ENCODE measurements around the gene ARHGEF19.

DNA sequence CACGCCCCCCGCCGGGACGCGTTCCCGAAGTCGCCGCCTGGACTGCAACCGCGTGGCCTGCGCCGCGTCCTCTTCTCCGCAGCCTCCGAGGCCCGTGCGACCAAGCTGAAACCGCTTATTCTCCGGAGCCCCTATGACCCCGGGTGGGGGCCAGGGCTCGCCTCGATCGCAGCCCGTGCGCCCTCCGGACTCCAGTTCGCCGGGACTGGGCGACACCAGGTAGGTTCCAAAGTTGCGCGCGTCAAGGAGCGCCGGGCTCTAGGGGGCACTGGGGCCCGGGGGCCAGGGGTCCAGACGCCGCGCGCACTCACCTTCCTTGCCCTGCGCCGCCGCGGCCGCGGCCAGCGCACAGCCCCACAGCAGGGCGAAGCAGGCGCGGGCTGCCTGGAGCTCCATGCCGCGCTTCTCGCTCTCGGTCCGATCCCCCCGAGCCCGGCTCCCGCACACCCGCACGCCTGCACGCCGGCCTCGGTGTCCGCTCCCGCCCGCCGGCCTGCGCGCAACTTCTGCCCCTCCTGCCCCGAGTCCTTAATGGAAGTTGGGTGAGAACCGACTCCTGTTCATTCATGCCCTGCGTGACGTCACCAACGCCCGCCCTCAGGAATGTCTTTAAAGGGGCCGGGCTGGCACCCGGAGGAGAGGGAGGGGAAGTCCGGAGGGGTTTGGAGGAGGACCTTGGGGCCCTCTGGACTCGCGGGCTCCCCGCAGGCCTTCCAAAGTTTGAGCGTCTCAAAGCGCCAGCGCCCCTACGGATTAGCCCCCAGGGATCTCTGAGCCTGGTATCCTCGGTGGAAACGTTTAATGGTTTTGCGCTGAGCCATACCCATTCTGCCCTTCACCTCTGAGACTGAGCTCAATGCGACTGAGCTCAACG lies 56.7 kb downstream of the ARHGEF19 start, which contains the start of gene EPHA2:
- TF ChIP-seq CTCF (IDR thresholded peaks at IDR 0.05; ENCODE audit: low read depth, low read length, poor library complexity, severe bottlenecking) (no peak), EZH2phosphoT487 (IDR thresholded peaks at IDR 0.05; ENCODE audit: borderline replicate concordance, low read length) (no peak)

Data from DOHH2 (cell line).